ENCODE results near the gene NXPH3.

The NXPH3 gene

DNA sequence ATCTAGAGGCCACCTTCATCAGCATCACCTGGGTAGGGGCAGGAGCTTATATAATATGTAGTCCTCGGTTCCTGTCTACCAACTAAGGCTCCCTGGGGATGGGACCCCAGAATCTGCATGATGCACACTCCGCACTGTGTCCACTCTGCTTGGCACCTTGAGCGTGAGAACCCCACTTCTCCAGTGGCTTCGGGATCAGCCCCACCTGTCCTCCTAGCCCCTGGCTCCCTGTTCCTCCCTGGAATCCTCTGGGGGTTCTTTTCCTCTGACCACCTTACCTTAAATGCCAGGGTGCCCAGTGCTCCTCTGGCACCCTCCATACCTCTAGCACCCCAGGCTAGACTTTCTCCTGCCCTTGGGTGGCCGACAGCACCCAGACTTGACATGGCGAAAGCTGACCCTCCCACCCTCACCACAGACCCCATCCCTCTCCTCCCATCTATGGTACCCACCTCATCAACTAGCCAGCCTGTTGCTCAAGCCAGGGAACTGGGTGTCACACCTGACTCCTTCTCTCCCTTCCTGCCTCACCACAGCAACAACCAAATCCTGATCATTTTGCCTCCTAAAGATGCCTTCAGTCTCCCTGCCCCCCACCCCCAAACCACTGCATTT, 2.8 kb upstream of the NXPH3 start:
- in situ Hi-C loops (cut with HindIII; ENCODE audit: low sequenced_read_pairs): no loop called here
- TF ChIP-seq CTCF (IDR thresholded peaks at IDR 0.05; ENCODE audit: low read depth, low read length, missing control alignments): no peak
- H3K4me3 ChIP-seq (ENCODE audit: low read depth, low read length): no peak overlapping the region
- DNase-seq (ENCODE audit: low read depth): no peak

- no peak for TF ChIP-seq CTCF (IDR thresholded peaks at IDR 0.05; ENCODE audit: low read depth, low read length, missing control alignments)
- no peak overlapping the region for H3K4me3 ChIP-seq (ENCODE audit: low read depth, low read length)
- no peak for DNase-seq (ENCODE audit: low read depth)
- in situ Hi-C loops (cut with HindIII; ENCODE audit: low sequenced_read_pairs): no loop called here
These were observed 2.0 kb upstream of the NXPH3 start for GRCh38 chr17:49573510-49574322.

DNA sequence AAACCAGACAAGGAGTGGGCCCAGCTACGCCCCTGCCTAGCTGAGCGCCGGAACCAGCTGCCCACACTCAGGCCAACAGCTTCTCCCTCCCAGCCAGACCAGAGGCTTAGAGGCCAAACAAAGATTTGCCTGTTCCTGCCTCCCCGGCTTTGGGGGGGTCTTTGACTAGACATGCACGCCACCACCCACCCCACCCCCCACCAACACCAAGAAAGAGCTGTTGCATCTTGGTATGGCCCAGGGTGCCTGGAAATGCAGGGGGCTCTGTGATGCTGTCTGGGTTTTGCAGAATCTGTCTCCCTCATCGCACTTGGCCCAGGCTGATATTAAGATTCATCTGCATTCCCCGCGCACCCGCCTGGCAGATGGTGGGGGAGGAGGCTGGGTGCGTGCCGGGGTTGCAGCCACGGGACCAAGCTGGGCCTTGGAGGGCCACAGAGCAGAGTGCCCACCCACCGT, 1.3 kb upstream of the NXPH3 start:
- no peak overlapping the region for H3K4me3 ChIP-seq (ENCODE audit: low read depth, low read length)
- in situ Hi-C loops (cut with HindIII; ENCODE audit: low sequenced_read_pairs): no loop called here
- no peak for DNase-seq (ENCODE audit: low read depth)
- no peak for TF ChIP-seq CTCF (IDR thresholded peaks at IDR 0.05; ENCODE audit: low read depth, low read length, missing control alignments)

GRCh38 chr17:49574945-49575678, 559 bp upstream of the NXPH3 start:
- no peak for TF ChIP-seq CTCF (IDR thresholded peaks at IDR 0.05; ENCODE audit: low read depth, low read length, missing control alignments)
- in situ Hi-C loops (cut with HindIII; ENCODE audit: low sequenced_read_pairs): no loop called here
- no peak overlapping the region for H3K4me3 ChIP-seq (ENCODE audit: low read depth, low read length)
- no peak for DNase-seq (ENCODE audit: low read depth)

DNA sequence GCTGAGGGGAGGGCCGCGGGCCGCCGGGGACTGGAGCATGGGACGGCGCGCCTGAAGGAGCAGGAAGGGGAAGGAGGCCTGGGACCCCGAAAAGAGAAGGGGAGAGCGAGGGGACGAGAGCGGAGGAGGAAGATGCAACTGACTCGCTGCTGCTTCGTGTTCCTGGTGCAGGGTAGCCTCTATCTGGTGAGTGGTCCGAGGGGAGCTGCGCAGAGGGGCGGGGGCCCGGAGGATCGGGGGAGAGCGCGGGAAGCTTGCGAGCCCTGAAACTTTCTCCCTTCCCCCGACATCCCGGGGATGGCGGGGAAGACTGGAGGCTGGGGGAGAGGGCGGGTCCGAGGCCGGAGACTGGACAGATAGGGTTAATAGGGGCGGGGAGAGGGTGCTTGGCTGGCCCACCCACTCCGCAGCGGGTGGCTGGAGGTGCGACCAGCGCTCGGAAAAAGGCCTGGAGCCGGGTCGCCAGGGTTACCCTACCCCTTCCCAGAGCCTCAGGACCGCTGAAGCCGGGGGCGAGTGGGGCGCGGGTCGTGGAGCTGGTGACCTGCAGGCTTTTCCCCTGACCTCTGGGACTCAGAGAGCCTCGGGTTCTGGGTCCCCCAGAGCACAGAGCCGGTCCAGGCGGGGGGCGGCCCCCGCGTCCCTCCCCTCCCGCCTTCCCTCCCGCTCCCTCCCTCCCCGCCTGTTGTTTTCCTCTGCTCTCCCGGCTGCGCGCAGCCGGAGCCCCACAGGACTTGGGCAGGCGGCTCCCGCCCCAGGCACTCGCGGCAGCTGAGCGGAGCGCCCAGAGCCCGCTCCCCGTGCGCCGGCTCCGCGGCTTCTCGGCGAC, 631 bp downstream of the NXPH3 start:
- no peak for DNase-seq (ENCODE audit: low read depth)
- peak overlapping the region; percentile 48 for H3K4me3 ChIP-seq (ENCODE audit: low read depth, low read length)
- in situ Hi-C loops (cut with HindIII; ENCODE audit: low sequenced_read_pairs): no loop called here
- TF ChIP-seq CTCF (IDR thresholded peaks at IDR 0.05; ENCODE audit: low read depth, low read length, missing control alignments): no peak

All from astrocyte of the cerebellum (primary cell).